GM23338 (cell line): Measurements from ENCODE around the gene TIMMDC1. TPM values are rescaled to one million over a fixed set of nuclear protein-coding genes. Genes with fewer than 3 reads are reported as not detected.

Experiments used
- ATAC-seq: fragments of 200-7000 bp; cut with Tn5 transposase; 3 replicates; pipeline ENCODE4 v1.9.1; 2020
- DNase-seq: peaks from one replicate; pipeline ENCODE4 v3.0.0-alpha.2; 2015; ENCODE audit warnings: low spot score
- H2AFZ ChIP-seq: fragments of 200-600 bp; sonication (generic); 2 replicates; pipeline ENCODE4 v1.8.0; 2016; ENCODE audit warnings: antibody characterized with exemption, mild to moderate bottlenecking, moderate library complexity
- H3F3A ChIP-seq: fragments of 200-600 bp; sonication (generic); replicated peaks from 2 replicates; pipeline ENCODE4 v1.8.0; 2017; ENCODE audit warnings: antibody characterized with exemption, mixed run types, low read depth
- H3K27ac ChIP-seq: fragments of 200-600 bp; sonication (generic); 2 replicates; pipeline ENCODE4 v1.6.1; 2016; ENCODE audit warnings: low read depth
- H3K27me3 ChIP-seq: fragments of 200-600 bp; sonication (generic); 2 replicates; pipeline ENCODE4 v1.8.0; 2016; ENCODE audit warnings: mild to moderate bottlenecking, mixed run types, moderate library complexity; ENCODE audit not compliant: insufficient read depth
- H3K36me3 ChIP-seq: fragments of 200-600 bp; sonication (generic); 2 replicates; pipeline ENCODE4 v1.8.0; 2016; ENCODE audit warnings: mild to moderate bottlenecking; ENCODE audit not compliant: insufficient read depth
- H3K4me1 ChIP-seq: fragments of 200-600 bp; sonication (generic); 2 replicates; pipeline ENCODE4 v1.8.0; 2016; ENCODE audit warnings: mild to moderate bottlenecking, moderate library complexity; ENCODE audit not compliant: insufficient read depth
- H3K4me2 ChIP-seq: fragments of 200-600 bp; sonication (generic); 2 replicates; pipeline ENCODE4 v1.7.1; 2017; ENCODE audit warnings: mixed run types
- H3K4me3 ChIP-seq: fragments of 200-600 bp; sonication (generic); 2 replicates; pipeline ENCODE4 v1.6.1; 2016; ENCODE audit warnings: mixed run types
- H3K79me2 ChIP-seq: fragments of 200-600 bp; sonication (generic); replicated peaks from 2 replicates; pipeline ENCODE4 v1.8.0; 2017; ENCODE audit warnings: mild to moderate bottlenecking; ENCODE audit not compliant: insufficient read depth
- H3K9me2 ChIP-seq: fragments of 200-600 bp; sonication (generic); 2 replicates; pipeline ENCODE4 v1.8.0; 2017; ENCODE audit not compliant: insufficient read depth
- H4K20me1 ChIP-seq: fragments of 200-600 bp; sonication (generic); replicated peaks from 2 replicates; pipeline ENCODE4 v1.8.0; 2017; ENCODE audit warnings: mild to moderate bottlenecking; ENCODE audit not compliant: insufficient read depth
- H3K27ac Mint-ChIP-seq: 2 replicates; pipeline ENCODE4 v1.8.0; 2020; ENCODE audit warnings: inconsistent platforms, mild to moderate bottlenecking, moderate library complexity, mixed read lengths
- H3K27me3 Mint-ChIP-seq: 3 replicates; pipeline ENCODE4 v1.8.0; 2022; ENCODE audit warnings: low read depth, mild to moderate bottlenecking, moderate library complexity, mixed read lengths, inconsistent platforms; ENCODE audit not compliant: insufficient read depth, poor library complexity
- H3K36me3 Mint-ChIP-seq: 3 replicates; pipeline ENCODE4 v1.8.0; 2021; ENCODE audit warnings: low read depth, mild to moderate bottlenecking, inconsistent platforms, moderate library complexity, mixed read lengths
- H3K4me1 Mint-ChIP-seq: 3 replicates; pipeline ENCODE4 v1.8.0; 2020; ENCODE audit warnings: mild to moderate bottlenecking, inconsistent platforms, mixed read lengths
- H3K4me3 Mint-ChIP-seq: 3 replicates; pipeline ENCODE4 v1.8.0; 2021; ENCODE audit warnings: moderate library complexity, mild to moderate bottlenecking, inconsistent platforms, mixed read lengths
- H3K9me3 Mint-ChIP-seq: 3 replicates; pipeline ENCODE4 v1.8.0; 2020; ENCODE audit warnings: moderate library complexity, mild to moderate bottlenecking, inconsistent platforms, mixed read lengths
- CREB1 ChIP-seq: fragments of 250-450 bp; sonication (Bioruptor Pico); IDR thresholded peaks from 2 replicates; pipeline ENCODE4 v1.5.0; 2020; ENCODE audit warnings: low read depth, mild to moderate bottlenecking, moderate library complexity
- EZH2 ChIP-seq: fragments of 200-600 bp; sonication (generic); IDR thresholded peaks from one replicate; pipeline ENCODE4 v1.8.0; 2017; ENCODE audit warnings: antibody characterized with exemption, mild to moderate bottlenecking, low read depth; ENCODE audit not compliant: unreplicated experiment
- EZH2phosphoT487 ChIP-seq: fragments of 200-600 bp; sonication (generic); IDR thresholded peaks from one replicate; pipeline ENCODE4 v1.8.1; 2018; ENCODE audit warnings: antibody characterized with exemption; ENCODE audit not compliant: unreplicated experiment
- JUNB ChIP-seq: IDR thresholded peaks from one replicate; pipeline ENCODE4 v1.6.1; 2016; ENCODE audit warnings: antibody characterized with exemption; ENCODE audit not compliant: unreplicated experiment
- STAT1 ChIP-seq: IDR thresholded peaks from one replicate; pipeline ENCODE4 v1.6.1; 2016; ENCODE audit warnings: antibody characterized with exemption; ENCODE audit not compliant: unreplicated experiment
- ZNF114 ChIP-seq: fragments of 250-450 bp; sonication (Bioruptor Pico); IDR thresholded peaks from 2 replicates; pipeline ENCODE4 v1.5.0; 2020; ENCODE audit warnings: mild to moderate bottlenecking, moderate library complexity
- ZNF331 ChIP-seq: fragments of 250-450 bp; sonication (Bioruptor Pico); IDR thresholded peaks from 2 replicates; pipeline ENCODE4 v1.5.0; 2020; ENCODE audit warnings: low read depth, mild to moderate bottlenecking, moderate library complexity
- polyA plus RNA-seq: library from polyadenylated mRNA; unstranded; fragments of >200 nt; fragmentation: Nextera tagmentation; extraction: Ambion mirVana; gene quantifications from 2 replicates; pipeline ENCODE4 v1.2.1, GENCODE V29; 2016
- total RNA-seq: library from RNA; depleted of rRNA; stranded (reverse); fragments of >200 nt; shearing (Covaris generic); gene quantifications from 2 replicates; pipeline ENCODE4 v1.2.3, GENCODE V29; 2014
- TF ChIP-seq, protein P1 (sequence below): IDR thresholded peaks from 2 replicates; pipeline ENCODE4 v1.6.1; 2016; ENCODE audit warnings: antibody characterized with exemption
- TF ChIP-seq, protein P2 (sequence below): IDR thresholded peaks from one replicate; pipeline ENCODE4 v1.6.1; 2018; ENCODE audit warnings: antibody characterized with exemption; ENCODE audit not compliant: unreplicated experiment
- TF ChIP-seq, protein P3 (sequence below): fragments of 250-450 bp; sonication (Bioruptor Pico); IDR thresholded peaks from 2 replicates; pipeline ENCODE4 v1.5.0; 2020; ENCODE audit warnings: mild to moderate bottlenecking, moderate library complexity
- TF ChIP-seq, protein P4 (sequence below), 2 experiments: fragments of 200-600 bp in 1 of 2; sonication (generic) in 1 of 2; conservative IDR thresholded peaks; 2 replicates each; pipeline versions ENCODE4 v1.5.1 to v1.6.1; 2016 to 2017; ENCODE audit warnings: antibody characterized with exemption in 2 of 2, low read depth in 2 of 2, mild to moderate bottlenecking in 2 of 2, moderate library complexity in 1 of 2

TIMMDC1 gene
- total and polyA plus RNA-seq, 2 experiments from 2014 or later, result 62.2 to 105 TPM

DNA sequence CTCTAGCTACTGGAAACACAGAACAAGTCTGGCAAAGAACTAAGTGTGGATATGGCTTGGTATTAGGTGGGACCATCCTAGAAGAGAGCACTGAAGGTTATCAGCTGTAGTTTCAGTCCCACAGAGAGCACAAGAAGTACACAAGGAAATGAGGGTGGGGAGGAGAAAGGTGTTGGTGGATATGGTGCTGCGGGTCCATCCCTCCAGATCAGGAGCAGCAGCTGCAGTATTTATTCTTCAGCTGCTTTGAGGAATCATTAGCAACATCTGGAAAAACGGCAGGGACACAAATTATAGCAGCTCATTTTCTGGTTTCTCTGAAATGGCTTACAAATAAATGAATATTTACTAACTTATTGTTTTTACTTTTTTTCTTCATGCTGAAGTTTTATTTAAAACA lies 32.1 kb downstream of the TIMMDC1 start (continued):
- TF ChIP-seq STAT1, result no peak
- TF ChIP-seq, protein P1, sequence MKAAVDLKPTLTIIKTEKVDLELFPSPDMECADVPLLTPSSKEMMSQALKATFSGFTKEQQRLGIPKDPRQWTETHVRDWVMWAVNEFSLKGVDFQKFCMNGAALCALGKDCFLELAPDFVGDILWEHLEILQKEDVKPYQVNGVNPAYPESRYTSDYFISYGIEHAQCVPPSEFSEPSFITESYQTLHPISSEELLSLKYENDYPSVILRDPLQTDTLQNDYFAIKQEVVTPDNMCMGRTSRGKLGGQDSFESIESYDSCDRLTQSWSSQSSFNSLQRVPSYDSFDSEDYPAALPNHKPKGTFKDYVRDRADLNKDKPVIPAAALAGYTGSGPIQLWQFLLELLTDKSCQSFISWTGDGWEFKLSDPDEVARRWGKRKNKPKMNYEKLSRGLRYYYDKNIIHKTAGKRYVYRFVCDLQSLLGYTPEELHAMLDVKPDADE, result no peak
- no peak for TF ChIP-seq CREB1 (CRISPR knock-in tag)

DNA sequence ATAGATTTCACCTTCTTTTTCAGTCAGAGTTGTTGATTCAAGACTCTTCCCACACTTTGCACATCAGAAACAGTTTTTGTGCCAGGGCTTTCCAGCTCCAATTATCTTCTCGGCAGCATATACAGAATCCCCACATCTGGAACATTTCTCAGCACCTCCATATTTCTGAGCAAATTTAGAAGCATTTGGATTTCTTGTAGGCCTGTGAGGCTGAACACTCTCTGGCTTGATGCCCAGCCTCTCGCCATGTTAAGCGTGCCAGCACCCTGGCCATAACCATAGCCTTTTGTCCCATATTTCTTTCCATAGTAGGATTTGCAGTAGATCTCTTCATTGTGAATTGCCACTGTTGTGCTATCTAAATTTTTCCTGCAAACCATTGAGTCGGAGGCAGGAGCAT lies 32.8 kb downstream of the TIMMDC1 start:
- no peaks in the 10 kb centered on the region for H3K27me3 ChIP-seq
- DNase-seq, result no peak
- H3F3A ChIP-seq, result 0 out of 2 replicates have a peak, but pooled peaks cover 2% of the 10 kb centered on the region
- no peak overlapping the region for H3K4me2 ChIP-seq
- no peak overlapping the region for H2AFZ ChIP-seq
- no peaks in the 10 kb centered on the region for H4K20me1 ChIP-seq
- H3K9me2 ChIP-seq, result peaks cover 7% of the 10 kb centered on the region
- peaks cover 1% of the 10 kb centered on the region; the same call in 1 of the 2 replicates for H3K4me1 ChIP-seq
- no peak overlapping the region for H3K27ac ChIP-seq
- ATAC-seq, result no peak
- no peaks in the 10 kb centered on the region for H3K79me2 ChIP-seq
- Mint-ChIP-seq H3K4me3 (no peak overlapping the region), H3K4me1 (peaks cover under 1% of the 10 kb centered on the region; the same call in 1 of the 3 replicates), H3K27ac (no peak overlapping the region), H3K36me3 (no peaks in the 10 kb centered on the region), H3K9me3 (no peaks in the 10 kb centered on the region), H3K27me3 (peaks cover 2% of the 10 kb centered on the region)
- no peak overlapping the region for H3K4me3 ChIP-seq
- no peaks in the 10 kb centered on the region for H3K36me3 ChIP-seq
- TF ChIP-seq JUNB (no peak), ZNF331 (CRISPR knock-in tag) (no peak), CREB1 (CRISPR knock-in tag) (no peak), EZH2 (no peak), STAT1 (no peak), EZH2phosphoT487 (no peak), ZNF114 (no peak)
- TF ChIP-seq, protein P1, result no peak
- TF ChIP-seq, protein P2, sequence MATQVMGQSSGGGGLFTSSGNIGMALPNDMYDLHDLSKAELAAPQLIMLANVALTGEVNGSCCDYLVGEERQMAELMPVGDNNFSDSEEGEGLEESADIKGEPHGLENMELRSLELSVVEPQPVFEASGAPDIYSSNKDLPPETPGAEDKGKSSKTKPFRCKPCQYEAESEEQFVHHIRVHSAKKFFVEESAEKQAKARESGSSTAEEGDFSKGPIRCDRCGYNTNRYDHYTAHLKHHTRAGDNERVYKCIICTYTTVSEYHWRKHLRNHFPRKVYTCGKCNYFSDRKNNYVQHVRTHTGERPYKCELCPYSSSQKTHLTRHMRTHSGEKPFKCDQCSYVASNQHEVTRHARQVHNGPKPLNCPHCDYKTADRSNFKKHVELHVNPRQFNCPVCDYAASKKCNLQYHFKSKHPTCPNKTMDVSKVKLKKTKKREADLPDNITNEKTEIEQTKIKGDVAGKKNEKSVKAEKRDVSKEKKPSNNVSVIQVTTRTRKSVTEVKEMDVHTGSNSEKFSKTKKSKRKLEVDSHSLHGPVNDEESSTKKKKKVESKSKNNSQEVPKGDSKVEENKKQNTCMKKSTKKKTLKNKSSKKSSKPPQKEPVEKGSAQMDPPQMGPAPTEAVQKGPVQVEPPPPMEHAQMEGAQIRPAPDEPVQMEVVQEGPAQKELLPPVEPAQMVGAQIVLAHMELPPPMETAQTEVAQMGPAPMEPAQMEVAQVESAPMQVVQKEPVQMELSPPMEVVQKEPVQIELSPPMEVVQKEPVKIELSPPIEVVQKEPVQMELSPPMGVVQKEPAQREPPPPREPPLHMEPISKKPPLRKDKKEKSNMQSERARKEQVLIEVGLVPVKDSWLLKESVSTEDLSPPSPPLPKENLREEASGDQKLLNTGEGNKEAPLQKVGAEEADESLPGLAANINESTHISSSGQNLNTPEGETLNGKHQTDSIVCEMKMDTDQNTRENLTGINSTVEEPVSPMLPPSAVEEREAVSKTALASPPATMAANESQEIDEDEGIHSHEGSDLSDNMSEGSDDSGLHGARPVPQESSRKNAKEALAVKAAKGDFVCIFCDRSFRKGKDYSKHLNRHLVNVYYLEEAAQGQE, result no peak
- TF ChIP-seq, protein P3, sequence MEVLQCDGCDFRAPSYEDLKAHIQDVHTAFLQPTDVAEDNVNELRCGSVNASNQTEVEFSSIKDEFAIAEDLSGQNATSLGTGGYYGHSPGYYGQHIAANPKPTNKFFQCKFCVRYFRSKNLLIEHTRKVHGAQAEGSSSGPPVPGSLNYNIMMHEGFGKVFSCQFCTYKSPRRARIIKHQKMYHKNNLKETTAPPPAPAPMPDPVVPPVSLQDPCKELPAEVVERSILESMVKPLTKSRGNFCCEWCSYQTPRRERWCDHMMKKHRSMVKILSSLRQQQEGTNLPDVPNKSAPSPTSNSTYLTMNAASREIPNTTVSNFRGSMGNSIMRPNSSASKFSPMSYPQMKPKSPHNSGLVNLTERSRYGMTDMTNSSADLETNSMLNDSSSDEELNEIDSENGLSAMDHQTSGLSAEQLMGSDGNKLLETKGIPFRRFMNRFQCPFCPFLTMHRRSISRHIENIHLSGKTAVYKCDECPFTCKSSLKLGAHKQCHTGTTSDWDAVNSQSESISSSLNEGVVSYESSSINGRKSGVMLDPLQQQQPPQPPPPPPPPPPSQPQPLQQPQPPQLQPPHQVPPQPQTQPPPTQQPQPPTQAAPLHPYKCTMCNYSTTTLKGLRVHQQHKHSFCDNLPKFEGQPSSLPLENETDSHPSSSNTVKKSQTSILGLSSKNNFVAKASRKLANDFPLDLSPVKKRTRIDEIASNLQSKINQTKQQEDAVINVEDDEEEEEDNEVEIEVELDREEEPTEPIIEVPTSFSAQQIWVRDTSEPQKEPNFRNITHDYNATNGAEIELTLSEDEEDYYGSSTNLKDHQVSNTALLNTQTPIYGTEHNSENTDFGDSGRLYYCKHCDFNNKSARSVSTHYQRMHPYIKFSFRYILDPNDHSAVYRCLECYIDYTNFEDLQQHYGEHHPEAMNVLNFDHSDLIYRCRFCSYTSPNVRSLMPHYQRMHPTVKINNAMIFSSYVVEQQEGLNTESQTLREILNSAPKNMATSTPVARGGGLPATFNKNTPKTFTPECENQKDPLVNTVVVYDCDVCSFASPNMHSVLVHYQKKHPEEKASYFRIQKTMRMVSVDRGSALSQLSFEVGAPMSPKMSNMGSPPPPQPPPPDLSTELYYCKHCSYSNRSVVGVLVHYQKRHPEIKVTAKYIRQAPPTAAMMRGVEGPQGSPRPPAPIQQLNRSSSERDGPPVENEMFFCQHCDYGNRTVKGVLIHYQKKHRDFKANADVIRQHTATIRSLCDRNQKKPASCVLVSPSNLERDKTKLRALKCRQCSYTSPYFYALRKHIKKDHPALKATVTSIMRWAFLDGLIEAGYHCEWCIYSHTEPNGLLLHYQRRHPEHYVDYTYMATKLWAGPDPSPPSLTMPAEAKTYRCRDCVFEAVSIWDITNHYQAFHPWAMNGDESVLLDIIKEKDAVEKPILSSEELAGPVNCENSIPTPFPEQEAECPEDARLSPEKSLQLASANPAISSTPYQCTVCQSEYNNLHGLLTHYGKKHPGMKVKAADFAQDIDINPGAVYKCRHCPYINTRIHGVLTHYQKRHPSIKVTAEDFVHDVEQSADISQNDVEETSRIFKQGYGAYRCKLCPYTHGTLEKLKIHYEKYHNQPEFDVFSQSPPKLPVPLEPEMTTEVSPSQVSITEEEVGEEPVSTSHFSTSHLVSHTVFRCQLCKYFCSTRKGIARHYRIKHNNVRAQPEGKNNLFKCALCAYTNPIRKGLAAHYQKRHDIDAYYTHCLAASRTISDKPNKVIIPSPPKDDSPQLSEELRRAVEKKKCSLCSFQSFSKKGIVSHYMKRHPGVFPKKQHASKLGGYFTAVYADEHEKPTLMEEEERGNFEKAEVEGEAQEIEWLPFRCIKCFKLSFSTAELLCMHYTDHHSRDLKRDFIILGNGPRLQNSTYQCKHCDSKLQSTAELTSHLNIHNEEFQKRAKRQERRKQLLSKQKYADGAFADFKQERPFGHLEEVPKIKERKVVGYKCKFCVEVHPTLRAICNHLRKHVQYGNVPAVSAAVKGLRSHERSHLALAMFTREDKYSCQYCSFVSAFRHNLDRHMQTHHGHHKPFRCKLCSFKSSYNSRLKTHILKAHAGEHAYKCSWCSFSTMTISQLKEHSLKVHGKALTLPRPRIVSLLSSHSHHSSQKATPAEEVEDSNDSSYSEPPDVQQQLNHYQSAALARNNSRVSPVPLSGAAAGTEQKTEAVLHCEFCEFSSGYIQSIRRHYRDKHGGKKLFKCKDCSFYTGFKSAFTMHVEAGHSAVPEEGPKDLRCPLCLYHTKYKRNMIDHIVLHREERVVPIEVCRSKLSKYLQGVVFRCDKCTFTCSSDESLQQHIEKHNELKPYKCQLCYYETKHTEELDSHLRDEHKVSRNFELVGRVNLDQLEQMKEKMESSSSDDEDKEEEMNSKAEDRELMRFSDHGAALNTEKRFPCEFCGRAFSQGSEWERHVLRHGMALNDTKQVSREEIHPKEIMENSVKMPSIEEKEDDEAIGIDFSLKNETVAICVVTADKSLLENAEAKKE (CRISPR knock-in tag), result no peak
- TF ChIP-seq, protein P4, sequence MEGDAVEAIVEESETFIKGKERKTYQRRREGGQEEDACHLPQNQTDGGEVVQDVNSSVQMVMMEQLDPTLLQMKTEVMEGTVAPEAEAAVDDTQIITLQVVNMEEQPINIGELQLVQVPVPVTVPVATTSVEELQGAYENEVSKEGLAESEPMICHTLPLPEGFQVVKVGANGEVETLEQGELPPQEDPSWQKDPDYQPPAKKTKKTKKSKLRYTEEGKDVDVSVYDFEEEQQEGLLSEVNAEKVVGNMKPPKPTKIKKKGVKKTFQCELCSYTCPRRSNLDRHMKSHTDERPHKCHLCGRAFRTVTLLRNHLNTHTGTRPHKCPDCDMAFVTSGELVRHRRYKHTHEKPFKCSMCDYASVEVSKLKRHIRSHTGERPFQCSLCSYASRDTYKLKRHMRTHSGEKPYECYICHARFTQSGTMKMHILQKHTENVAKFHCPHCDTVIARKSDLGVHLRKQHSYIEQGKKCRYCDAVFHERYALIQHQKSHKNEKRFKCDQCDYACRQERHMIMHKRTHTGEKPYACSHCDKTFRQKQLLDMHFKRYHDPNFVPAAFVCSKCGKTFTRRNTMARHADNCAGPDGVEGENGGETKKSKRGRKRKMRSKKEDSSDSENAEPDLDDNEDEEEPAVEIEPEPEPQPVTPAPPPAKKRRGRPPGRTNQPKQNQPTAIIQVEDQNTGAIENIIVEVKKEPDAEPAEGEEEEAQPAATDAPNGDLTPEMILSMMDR (conservative IDR thresholded peaks at IDR 0.05; ENCODE audit: low read depth in 2 of 2), result no peak
